ENCODE data around the gene PSMG4.

The PSMG4 gene

DNA sequence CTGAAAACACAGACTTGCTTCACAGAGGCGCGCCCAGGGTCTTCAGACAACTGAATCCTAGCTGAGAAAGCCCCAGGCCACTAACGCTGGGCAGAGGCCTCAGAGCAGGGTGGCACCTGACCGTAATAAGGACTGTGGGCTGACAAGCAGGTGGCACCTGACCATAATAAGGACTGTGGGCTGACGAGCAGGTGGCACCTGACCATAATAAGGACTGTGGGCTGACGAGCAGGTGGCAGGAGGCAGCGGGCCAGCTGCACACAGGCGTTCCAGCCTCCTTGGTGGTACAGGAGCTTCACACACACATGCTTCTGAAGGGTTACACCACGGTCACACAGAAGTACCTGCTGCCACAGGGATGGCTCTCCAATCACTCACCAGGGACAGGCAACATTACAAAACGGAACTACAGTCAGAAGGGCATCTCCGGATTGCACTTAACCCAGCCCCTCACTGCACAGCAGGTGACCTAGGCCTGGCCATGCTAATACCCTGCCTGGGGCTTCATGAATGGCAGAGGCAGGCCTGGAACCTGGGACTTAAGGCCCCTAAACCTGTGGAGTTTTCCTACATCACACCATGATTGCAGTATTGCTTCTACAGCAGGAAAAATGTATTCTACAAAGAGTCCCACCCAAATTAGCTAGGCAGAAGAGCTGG, 50.8 kb downstream of the PSMG4 start:
- DNase-seq (ENCODE audit: low spot score) = no peak

DNA sequence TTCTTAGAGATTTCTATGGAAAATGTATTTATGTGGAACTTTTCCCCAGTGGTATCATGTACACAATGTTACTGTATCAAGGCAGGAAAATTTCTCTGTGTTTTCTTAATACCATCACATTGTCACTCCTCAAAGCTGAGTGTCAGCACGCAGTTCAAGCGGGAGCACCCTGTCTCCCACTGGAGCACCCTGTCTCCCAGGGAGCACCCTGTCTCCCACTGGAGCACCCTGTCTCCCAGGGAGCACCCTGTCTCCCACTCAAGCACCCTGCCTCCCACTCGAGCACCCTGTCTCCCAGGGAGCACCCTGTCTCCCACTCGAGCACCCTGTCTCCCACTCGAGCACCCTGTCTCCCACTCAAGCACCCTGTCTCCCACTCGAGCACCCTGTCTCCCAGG, 51.3 kb downstream of the PSMG4 start:
- no peak for DNase-seq (ENCODE audit: low spot score)

DNA sequence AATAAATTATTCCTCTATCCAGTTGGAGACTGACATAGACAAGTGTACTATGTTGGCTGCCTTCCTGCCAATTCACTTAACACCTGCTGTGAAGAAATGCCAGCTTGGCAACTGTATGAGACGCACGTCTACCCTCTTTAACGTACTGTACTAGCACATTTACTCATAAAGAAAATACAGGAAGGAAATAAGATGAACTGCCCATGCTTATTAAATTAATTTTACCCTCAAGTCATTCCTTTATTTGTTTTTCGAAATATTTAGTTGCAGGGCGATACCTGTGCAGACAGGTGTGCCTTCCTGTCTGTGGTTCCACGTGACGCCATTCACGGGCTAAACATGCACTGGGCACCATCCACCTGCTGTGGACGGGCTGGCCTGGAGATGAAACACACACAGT, 52.0 kb downstream of the PSMG4 start:
- DNase-seq (ENCODE audit: low spot score) = no peak

DNA sequence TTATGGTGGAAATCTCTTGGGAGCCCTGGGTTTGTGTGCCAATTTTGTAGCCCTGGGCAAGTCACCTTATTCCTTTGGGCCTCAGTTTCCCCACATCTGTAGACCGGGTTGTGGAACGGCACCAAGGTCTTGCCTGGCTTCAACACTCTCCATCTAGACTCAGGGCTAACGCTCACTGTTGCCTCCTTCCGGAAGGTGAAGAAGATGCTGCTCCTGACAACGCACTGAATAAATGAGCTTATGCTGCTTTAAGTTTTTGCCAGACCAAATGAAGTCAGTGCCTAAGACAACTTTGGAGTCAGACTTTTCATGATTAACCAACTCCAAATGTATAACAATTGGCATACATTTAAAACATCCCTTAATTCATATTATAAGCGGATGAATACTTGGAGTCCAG, 53.1 kb downstream of the PSMG4 start:
- no peak for DNase-seq (ENCODE audit: low spot score)

DNA sequence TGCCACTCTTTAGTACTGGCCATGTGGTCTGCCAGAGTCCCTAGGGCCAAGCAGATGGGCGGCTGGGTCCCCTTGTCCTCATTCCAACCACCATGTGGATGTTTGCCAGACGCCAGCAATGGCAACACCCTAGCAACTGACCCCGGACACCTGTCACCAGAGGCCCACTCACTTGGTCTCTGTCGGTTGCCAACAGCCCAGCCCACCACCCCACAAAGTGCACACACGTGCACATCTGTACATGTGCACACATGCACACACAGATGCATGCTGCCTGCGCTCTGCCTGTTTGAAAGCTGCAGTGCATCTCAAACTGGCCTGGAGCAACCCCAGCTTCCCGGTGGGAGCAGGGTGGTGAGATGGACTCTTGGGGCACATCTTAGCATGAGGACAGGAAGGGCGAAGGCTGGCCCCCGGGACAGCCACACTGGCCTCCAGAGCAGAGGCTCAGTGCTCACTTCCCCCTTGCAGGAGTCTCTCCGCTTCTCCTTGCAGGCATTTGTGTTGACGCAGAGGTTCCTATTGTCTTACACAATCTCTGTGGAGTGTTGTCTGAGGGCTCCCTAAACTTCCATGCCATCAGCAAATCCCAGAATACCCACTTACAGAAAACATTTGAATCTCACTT, 54.0 kb downstream of the PSMG4 start:
- no peak for DNase-seq (ENCODE audit: low spot score)

GRCh38 chr6:3314176-3314575, 55.4 kb downstream of the PSMG4 start:
- DNase-seq (ENCODE audit: low spot score) = no peak

GRCh38 chr6:3314621-3315467, 56.1 kb downstream of the PSMG4 start:
- no peak for DNase-seq (ENCODE audit: low spot score)

DNA sequence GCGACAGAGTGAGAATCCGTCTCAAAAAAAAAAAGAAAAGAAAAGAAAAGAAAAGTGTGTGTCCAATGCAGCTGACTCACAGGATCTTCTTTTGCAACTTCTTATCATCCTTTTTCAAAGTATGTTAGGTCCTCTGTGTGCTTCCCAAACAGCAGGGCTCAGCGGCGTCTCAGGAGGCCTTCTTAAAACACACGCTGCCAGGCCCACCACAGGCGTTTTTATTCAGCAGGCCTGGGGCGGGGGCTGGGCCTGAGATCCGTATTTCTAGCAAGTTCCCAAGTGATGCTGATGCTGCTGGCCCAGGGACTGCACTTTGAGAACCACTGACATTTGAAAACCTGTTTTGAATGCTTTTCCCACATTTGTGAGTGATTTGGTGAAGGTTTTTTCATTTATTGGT, 57.1 kb downstream of the PSMG4 start:
- DNase-seq (ENCODE audit: low spot score) = no peak

DNA sequence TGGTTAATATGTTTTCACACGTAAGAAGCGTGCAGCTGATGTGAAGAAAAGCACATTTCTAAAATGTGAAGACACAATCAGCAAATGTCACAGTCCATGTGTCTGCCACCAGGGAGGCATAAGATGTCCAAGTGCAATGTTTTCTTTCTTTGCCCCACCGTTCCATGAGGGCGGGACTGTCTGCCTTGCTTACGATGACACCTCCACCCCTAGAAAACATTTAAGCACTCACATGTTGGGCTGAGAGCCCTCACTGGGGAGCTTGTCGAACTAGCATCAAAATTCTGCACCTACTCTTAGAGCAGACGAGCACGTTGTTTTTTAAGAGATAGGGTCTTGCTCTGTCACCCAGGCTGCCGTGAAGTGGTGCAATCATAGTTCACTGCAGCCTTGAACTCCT, 57.6 kb downstream of the PSMG4 start:
- DNase-seq (ENCODE audit: low spot score) = no peak

GRCh38 chr6:3316818-3317217, 58.1 kb downstream of the PSMG4 start:
- no peak for DNase-seq (ENCODE audit: low spot score)

All from CD4-positive, alpha-beta T cell treated with Interleukin-15 for 4 hours (primary cell).